Suprapubic skin (tissue), 3 donors: ENCODE data around the gene ARRDC5.

Experiments used
- EP300 ChIP-seq: sonication (generic); formaldehyde crosslinking; IDR thresholded peaks from one replicate; pipeline ENCODE4 v1.6.1; 2017; ENCODE audit warnings: antibody characterized with exemption
- TF ChIP-seq, protein P1 (sequence below), 2 donors: fragments of 200-600 bp in 1 of 2; fragments of 450-650 bp in 1 of 2; sonication (generic) in 1 of 2; IDR thresholded peaks; one replicate each; pipeline ENCODE4 v1.5.1; 2016 to 2019; ENCODE audit warnings: antibody characterized with exemption in 2 of 2, mild to moderate bottlenecking in 1 of 2, moderate library complexity in 1 of 2

- TF ChIP-seq, protein P1, sequence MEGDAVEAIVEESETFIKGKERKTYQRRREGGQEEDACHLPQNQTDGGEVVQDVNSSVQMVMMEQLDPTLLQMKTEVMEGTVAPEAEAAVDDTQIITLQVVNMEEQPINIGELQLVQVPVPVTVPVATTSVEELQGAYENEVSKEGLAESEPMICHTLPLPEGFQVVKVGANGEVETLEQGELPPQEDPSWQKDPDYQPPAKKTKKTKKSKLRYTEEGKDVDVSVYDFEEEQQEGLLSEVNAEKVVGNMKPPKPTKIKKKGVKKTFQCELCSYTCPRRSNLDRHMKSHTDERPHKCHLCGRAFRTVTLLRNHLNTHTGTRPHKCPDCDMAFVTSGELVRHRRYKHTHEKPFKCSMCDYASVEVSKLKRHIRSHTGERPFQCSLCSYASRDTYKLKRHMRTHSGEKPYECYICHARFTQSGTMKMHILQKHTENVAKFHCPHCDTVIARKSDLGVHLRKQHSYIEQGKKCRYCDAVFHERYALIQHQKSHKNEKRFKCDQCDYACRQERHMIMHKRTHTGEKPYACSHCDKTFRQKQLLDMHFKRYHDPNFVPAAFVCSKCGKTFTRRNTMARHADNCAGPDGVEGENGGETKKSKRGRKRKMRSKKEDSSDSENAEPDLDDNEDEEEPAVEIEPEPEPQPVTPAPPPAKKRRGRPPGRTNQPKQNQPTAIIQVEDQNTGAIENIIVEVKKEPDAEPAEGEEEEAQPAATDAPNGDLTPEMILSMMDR (IDR thresholded peaks at IDR 0.05): no peak
- no peak for TF ChIP-seq EP300
Observed at GRCh38 chr19:4896372-4896771, 6.3 kb downstream of the ARRDC5 start.
